Adrenal gland (tissue), 5 donors: ENCODE measurements around the gene MAP3K15.

Experiments
- POLR2A ChIP-seq, 2 donors: fragments of 450-650 bp; IDR thresholded peaks; one replicate each; pipeline ENCODE4 v1.6.1; 2017; ENCODE audit warnings: antibody characterized with exemption in 2 of 2, mild to moderate bottlenecking in 2 of 2, moderate library complexity in 1 of 2
- TF ChIP-seq, protein P1 (sequence below), 6 experiments: fragments of 450-650 bp in 4 of 6; fragments of 200-600 bp in 2 of 6; sonication (generic) in 1 of 6; IDR thresholded peaks; 1 replicate in 5 of 6; 2 replicates in 1 of 6; pipeline versions ENCODE4 v1.5.1 to v1.8.0; 2016 to 2021; ENCODE audit warnings: antibody characterized with exemption in 6 of 6, mild to moderate bottlenecking in 2 of 6, moderate library complexity in 1 of 6
- donor health status: DM: no; HTN: no; CAD: no.

DNA sequence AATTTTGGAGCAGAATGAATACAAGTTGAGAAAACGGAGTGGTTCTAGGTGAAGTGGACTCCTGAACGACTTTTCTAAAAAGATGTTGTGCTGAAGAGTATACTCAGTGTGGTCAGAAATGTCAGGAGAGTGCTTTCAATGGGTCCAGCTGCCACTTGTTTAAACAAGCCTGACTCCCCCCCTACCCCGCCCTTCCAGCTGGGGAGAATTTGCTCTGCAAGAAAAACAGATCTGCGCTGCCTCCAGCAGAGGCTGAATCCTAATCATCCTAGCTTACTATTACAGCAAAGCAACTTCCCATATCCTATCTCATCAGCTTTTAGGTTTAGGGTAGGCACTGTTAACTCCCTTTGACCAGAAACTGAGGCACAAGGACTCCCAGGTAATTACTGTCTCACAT is 1.9 kb downstream of the MAP3K15 start:
- TF ChIP-seq, protein P1, sequence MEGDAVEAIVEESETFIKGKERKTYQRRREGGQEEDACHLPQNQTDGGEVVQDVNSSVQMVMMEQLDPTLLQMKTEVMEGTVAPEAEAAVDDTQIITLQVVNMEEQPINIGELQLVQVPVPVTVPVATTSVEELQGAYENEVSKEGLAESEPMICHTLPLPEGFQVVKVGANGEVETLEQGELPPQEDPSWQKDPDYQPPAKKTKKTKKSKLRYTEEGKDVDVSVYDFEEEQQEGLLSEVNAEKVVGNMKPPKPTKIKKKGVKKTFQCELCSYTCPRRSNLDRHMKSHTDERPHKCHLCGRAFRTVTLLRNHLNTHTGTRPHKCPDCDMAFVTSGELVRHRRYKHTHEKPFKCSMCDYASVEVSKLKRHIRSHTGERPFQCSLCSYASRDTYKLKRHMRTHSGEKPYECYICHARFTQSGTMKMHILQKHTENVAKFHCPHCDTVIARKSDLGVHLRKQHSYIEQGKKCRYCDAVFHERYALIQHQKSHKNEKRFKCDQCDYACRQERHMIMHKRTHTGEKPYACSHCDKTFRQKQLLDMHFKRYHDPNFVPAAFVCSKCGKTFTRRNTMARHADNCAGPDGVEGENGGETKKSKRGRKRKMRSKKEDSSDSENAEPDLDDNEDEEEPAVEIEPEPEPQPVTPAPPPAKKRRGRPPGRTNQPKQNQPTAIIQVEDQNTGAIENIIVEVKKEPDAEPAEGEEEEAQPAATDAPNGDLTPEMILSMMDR (IDR thresholded peaks at IDR 0.05), result peak in 1 of 6 experiments; percentile 11
- TF ChIP-seq POLR2A (IDR thresholded peaks at IDR 0.05), result no peak
